ENCODE measurements around the gene SFMBT2.
"Not testable (repeated sequence)": the region's sequence is repeated elsewhere in the genome, so short reads cannot be mapped to it uniquely, and the experiment has no call there.

SFMBT2 gene

GRCh38 chr10:7327885-7328284 lies 82.9 kb downstream of the SFMBT2 start:
- DNase-seq (ENCODE audit: low read depth, low spot score), result no peak

DNA sequence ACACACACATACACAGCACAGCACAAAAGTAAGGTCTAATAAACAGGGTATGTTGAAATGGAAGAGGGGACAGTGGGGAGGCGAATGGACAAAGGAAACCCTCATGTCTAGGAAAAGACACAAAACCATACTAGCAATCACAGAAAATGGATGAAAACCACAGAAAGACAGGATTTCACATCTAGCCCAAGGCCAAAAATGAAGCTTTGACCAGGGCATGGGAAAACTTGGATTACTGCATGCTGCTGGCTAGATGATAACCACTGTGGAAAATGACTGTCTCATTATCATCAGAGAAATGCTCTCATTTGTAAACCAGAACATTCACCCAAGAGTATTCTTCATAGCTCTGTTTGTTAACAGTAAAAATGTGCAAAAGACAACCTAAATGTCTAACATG lies 88.2 kb downstream of the SFMBT2 start:
- no peak for DNase-seq (ENCODE audit: low read depth, low spot score)

DNA sequence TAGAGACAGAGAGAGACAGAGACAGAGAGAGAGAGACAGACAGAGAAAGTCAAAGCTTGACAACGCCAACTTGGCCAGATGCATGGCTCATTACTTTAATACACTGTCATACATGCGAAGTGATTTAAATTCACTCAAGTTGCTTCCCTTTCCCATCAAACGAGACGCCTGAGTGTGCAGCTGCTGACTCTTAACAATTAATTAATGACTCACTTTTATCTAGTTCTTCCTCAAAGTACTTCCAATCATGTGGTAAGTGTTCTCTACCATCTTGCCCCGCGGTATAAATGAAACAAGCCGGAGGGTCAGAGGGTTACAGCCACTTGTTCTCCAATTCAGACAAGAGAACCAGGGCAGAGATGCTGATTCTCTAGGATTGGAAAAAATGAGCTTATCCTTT lies 90.8 kb downstream of the SFMBT2 start:
- DNase-seq (ENCODE audit: low read depth, low spot score), result no peak

DNA sequence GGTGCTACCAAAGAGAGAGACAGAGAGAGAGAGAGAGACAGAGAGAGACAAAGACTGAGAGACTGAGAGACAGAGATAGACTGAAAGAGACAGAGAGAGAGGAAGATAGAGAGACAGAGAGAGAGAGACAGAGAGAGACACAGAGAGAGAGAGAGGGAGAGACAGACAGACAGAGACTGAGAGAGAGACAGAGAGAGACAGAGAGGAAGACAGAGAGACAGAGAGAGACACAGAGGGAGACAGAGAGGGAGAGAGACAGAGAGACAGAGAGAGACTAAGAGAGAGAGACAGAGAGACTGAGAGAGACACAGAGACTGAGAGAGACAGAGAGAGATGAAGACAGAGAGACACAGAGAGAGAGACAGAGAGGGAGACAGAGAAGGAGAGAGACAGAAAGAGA lies 91.2 kb downstream of the SFMBT2 start:
- no peak for DNase-seq (ENCODE audit: low read depth, low spot score)

DNA sequence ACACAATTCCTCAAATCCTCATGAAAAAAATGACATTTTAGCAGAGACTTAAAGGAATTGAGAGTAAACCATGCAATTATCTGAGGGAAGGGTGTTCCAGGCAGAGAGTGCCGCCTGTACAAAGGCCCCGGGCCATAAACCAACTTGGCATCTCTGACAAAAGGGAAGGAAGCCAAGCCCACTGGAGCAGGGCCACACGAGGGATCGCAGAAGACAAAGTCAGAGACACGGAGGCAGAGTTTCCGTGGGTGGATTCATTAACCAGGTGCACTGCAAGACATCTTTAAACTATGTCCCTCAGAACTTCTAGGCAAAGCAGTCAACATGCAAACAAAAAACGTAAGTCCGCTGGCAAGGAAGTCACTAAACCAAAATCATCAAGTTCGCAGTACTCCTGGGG lies 92.0 kb downstream of the SFMBT2 start:
- no peak for DNase-seq (ENCODE audit: low read depth, low spot score)

DNA sequence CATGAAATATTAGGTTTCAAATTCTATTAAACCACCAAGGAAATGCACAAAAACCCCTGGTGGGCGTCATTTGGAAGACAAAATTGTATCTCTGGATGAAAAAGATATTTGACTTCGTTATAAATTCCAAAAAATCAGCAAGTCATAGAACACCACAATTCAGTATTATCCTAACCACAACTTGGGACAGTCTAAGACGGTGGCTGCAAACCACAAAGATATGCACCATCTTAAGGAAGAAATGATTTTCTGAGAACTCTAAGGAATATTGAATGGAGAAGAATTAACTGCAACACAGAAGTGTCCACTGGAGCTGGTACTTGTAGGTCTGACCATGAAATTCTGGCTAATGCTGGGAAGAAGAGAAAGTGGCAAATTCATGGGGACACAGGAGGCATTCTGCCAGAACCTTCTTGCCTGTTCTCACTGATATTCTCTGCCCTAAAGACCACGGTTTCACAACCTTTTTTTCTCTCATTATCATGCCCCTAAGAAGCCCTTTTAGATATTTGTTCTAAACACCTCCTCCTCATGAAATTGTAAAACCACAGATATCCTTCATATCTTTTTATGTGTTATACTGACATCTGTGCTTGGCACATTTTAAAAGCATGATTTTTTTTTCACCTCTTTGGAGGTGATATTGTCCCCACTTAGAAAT lies 92.9 kb downstream of the SFMBT2 start:
- DNase-seq (ENCODE audit: low read depth, low spot score), result no peak

- DNase-seq (ENCODE audit: low read depth, low spot score), result no peak
Measured at GRCh38 chr10:7316839-7317238, 94.0 kb downstream of the SFMBT2 start.

DNA sequence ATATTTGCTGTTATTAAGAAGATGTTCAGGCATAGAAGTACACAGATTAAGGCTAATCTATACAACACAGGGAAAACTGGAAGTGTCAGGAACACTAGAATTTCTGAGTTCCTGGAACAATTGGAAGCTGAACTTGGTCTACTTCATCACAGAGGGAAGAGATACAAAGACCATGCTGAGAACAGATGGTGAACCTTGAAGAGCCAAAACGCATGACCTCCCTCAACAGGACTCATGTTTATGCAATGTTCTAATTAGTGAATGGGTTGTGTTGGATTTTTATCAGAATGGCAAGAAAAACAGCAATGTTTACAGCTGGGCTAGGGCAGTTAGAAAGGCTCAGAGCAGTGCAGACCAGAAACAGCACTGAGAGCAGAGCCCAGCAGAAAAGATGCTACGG lies 94.9 kb downstream of the SFMBT2 start:
- no peak for DNase-seq (ENCODE audit: low read depth, low spot score)

GRCh38 chr10:7314170-7314569 lies 96.7 kb downstream of the SFMBT2 start:
- DNase-seq (ENCODE audit: low read depth, low spot score), result no peak

DNA sequence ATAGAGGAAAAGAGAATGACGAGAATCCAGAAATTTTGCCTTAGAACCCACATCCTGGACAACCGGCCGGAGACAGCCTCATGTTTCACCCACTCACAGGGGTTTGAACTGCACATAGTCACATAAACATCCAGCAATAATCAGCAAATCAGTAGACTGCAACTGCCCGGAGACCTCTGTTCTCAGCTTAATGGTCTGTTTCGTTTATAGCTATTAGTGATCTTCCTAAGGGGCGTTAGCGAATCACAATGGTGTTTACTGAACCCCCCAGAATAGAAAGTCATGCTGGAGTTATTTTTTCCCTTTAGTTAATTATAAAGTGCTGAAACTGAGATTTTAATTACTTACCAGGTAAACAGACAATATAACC lies 98.4 kb downstream of the SFMBT2 start:
- DNase-seq (ENCODE audit: low read depth, low spot score), result no peak

GRCh38 chr10:7311850-7312487 lies 98.9 kb downstream of the SFMBT2 start:
- DNase-seq (ENCODE audit: low read depth, low spot score), result not testable (repeated sequence)

DNA sequence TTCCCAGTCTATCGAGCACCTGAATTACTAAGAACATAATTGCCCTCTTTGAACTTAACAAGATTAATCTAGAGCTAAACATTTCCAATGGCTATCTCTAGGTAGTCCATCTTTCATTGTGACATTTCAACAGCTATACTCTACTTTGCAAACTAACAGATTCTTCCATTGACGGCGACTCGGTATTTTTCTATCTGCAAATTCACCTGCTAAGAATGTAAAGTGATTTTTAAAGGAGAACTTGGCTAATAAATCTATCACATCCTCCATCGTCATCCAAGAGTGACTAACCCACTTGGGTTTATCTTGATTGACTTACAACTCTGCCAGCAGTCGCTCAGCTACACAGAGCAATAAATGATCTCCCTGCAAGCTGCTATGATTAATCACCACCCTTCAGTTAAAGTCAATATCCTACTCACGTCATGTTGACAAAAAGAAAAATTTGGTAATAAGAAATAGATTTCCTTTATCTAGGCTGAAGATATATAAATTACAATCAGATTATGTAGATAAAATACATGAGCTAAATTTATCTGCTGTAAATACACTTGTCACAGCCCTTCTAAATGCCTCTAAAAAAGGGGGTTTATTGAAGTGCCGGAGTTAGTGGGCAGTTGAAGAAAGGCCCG lies 99.5 kb downstream of the SFMBT2 start:
- no peak for DNase-seq (ENCODE audit: low read depth, low spot score)

GRCh38 chr10:7310076-7310475 lies 100.8 kb downstream of the SFMBT2 start:
- DNase-seq (ENCODE audit: low read depth, low spot score), result no peak

DNA sequence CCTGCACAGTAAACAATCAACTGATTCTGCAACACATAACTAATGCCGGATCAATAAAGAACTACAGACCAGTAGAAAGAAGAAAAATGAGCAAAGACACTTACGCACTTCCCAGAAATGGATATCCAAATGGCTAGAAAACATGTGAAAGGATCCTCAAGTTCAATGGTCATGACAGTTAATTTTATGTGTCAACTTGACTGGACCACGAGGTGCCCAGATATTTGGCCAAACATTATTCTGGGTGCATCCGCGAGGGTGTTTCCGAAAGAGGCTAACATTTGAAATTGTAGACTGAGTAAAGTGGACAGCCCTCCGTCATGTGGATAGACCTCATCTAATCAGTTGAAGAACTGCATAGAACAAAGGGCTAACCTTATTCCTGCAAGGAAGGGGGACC lies 102.0 kb downstream of the SFMBT2 start:
- DNase-seq (ENCODE audit: low read depth, low spot score), result no peak

GRCh38 chr10:7306616-7307015 lies 104.2 kb downstream of the SFMBT2 start:
- DNase-seq (ENCODE audit: low read depth, low spot score), result no peak

DNA sequence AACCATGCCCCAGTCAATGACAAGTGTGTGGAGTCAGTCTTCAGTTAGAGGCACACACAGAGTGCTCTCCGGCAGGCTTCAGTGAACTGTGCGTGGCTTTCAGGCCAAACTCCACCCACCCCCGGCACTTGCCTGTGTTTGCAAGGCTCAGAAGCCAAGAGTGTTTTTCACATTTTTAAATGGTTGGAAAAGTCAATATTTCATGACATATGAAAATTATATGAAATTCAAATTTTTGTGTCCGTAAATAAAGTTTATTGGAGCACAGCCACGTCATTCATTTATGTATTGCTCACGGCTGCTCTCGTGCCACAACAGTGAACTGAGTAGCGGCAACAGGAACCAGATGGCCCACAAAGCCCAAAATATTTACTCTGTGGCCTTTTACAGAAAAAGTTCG lies 104.7 kb downstream of the SFMBT2 start:
- no peak for DNase-seq (ENCODE audit: low read depth, low spot score)

- no peak for DNase-seq (ENCODE audit: low read depth, low spot score)
Measured at GRCh38 chr10:7305053-7305452, 105.8 kb downstream of the SFMBT2 start.

- no peak for DNase-seq (ENCODE audit: low read depth, low spot score)
Measured at GRCh38 chr10:7304110-7304509, 106.7 kb downstream of the SFMBT2 start.

DNA sequence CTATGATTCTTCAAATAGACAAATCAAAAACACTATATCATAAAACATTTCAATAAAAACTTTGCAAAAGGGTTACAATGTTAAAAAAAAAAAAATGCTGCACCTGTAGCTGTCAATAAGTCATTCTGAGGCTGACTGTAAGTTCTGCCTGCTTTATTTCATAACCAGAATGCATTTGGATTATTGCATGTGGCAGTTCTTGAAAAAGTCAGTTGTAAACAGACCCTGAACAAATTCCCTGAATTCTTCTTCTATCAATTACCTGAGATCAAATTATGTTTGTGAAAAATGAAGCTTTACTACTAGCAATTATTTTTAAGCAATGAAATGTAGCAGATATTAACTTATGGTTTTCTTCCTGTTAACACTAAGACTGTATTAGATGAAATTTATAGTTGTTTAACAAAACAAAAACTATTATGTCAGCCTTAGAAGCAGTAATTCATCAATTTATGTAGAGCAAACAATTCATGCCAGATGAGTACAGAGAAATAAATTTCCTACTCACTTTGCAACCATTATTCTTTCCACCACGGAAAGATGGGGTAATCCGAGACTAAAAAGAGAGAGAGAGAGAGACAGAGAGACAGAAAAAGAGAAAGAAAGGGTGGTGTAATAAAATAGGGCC lies 107.8 kb downstream of the SFMBT2 start:
- no peak for DNase-seq (ENCODE audit: low read depth, low spot score)

DNA sequence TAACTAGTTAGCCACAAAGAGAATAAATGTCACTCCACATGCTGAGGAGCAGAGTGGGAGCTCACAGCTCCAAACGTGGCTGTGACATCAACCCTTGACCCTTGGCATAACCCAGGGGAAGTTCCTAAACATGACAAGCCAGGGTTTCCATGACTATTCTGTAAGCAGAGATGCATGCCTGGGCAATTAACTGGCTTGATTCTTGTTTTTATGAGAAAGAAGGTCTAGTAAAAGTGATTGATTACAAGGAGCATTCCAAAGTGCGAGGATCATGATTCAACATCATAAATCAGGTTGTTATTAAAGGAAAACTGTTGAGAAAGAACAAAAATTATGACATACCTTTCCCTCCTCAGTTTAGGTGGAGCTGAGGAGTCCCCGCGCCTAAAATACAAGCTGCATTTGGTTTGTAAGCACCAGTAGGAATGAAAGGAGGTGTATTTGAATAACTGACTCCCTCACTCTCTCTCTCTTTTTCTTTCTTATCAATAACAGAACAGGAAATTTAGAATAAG lies 108.4 kb downstream of the SFMBT2 start:
- no peak for DNase-seq (ENCODE audit: low read depth, low spot score)

GRCh38 chr10:7301006-7301778 lies 109.6 kb downstream of the SFMBT2 start:
- DNase-seq (ENCODE audit: low read depth, low spot score), result no peak
